Hematopoietic multipotent progenitor cell treated with erythropoietin and hydrocortisone succinate and interleukin-3 and kit ligand, for 4 days (in vitro differentiated cells): ENCODE results near the gene ELOF1.
A peak's percentile ranks its signal among the peaks of the same experiment; 100 is the strongest.
"Not testable (repeated sequence)": the region's sequence is repeated elsewhere in the genome, so short reads cannot be mapped to it uniquely, and the experiment has no call there.

Source experiments
- DNase-seq: peaks from one replicate; pipeline ENCODE4 v3.0.0-alpha.2; 2015

The ELOF1 gene

DNA sequence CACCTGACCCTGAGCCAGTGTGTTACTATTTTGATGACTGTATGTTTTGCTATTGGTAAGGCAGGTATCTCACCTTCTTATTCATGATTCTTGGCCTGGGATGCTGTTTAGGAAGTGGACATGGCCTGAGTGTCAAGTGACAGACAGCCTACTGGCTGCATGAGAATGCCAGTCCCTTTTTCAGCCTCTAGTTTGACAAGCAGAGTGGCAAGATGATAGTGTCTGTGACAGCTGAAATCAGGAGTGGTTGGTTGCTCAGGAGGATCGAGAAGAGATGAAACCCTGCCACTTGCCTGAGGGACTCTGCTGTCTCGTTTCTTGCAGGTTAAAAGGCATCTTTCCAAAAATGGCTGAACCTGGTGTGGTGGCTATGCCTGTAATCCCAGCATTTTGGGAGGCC is 7.1 kb upstream of the ELOF1 start:
- no peak for DNase-seq

DNA sequence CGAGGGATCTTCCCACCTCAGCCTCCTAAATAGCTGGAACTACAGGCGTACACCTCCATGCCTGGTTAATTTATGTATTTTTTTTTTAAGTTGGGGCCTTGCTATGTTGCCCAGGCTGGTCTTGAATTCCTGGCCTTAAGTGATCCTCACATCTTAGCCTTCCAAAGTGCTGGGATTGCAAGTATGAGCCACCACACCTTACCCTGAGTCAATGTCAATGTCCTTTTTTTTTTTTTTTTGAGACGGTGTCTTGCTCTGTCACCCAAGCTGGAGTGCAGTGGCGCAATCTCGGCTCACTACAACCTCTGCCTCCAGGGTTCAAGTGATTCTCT is 6.6 kb upstream of the ELOF1 start:
- not testable (repeated sequence) for DNase-seq

DNA sequence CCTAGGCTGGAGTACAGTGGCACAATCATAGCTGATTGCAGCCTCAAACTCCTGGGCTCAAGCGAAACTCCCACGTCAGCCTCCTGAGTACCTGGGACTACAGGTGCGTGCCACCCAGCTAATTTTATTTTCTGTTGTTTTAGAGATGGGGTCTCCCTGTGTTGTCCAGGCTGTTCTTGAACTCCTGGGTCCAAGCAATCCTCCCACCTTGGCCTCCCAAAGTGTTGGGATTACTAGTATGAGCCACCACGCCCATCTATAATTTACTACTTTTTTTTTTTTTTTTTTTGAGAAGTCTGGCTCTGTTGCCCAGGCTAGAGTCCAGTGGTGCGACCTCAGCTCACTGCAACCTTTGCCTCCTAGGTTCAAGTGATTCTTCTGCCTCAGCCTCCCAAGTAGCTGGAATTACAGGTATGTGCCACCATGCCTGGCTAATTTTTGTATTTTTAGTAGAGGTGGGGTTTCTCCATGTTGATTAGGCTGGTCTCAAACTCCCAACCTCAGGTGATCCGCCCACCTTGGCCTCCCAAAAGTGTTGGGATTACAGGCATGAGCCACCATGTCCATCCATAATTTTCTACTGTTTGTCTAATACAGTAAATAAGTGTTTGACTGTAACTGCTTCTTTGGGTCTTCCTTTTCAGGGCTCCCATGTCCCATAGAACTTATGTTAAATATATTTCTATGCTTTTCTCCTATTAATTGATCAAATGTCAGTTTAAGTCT is 5.2 kb upstream of the ELOF1 start:
- not testable (repeated sequence) for DNase-seq

DNA sequence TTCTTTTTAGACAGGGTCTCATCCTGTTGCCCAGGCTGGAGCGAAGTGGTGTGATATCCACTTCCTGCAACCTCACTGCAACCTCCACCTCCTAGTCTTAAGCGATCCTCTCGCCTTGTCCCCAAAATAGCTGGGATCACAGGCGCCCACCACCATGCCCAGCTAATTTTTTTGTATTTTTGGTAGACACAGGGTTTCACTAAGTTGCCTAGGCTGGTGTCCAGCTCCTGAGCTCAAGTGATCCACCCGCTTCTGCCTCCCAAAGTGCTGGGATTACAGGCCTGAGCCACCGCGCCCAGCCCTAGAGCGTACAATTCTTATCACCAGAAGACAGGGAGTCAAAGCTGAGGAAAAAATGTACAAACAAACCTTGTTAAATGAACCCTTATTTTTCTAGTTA is 4.5 kb upstream of the ELOF1 start:
- peak; percentile 71 for DNase-seq

DNA sequence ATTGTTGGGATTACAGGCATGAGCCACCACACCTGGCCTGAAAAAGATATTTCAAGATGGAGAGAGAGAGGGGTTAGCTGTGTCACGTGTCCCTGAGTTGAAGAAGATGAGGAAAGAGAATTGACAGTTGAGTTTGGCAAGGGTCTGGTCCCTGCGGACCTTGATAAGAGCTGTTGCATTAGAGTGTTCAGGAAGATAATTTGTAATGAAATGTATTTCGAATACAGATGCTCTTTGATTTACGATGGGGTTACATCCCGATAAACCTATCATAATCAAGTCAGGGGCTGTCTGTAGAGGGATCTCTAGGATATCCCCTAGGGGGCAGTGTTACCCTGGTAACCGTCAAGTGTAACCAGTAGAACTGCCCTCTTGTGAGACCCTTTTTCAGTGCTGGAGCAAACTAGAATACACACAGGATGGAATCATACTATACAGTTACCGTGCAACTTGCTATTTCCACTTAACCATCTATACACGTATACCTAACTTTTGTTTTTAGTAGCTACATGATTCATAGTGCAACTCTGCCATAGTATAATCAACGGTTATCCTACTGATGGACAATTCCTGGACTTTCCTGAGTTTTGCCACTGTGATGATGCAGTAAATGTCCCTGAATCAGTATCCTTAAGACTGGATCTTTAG is 1.5 kb upstream of the ELOF1 start:
- DNase-seq: peak; percentile 97

DNA sequence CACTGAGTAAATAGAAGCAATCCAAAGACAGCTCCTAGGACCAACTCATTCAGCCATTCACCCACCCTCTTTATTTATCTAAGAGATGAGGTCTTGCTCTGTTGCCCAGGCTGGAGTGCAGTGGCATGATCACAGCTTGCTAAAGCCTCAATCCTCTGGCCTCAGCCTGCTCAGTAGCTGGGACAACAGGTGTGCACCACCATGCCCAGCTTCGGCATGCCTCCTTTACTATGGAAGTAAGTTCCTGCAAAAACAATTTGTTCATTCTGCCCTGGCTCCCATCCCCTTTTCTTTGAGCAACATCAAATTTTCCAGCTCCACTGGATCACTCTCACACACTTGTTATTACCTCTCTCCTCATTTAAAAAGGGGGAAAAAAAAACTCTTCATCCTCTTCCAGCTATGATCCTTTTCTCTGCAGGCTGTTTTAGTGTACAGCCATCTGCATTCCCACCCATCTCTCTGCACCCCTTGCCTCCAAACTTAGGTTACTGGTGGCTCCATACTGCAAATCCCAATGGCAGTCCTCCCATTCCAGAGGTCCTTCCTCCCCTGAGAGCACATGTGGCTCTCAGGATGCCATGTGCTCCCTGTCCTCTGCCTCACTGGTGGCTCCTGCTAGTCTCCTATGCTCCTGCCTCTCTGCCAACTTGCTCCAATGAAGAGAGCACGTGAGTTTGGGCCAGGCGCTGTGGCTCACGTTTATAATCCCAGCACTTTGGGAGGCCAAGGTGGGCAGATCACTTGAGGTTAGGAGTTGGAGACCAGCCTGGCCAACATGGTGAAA is 2.2 kb downstream of the ELOF1 start:
- DNase-seq: no peak

GRCh38 chr19:11555246-11555645 is 3.8 kb downstream of the ELOF1 start:
- no peak for DNase-seq

DNA sequence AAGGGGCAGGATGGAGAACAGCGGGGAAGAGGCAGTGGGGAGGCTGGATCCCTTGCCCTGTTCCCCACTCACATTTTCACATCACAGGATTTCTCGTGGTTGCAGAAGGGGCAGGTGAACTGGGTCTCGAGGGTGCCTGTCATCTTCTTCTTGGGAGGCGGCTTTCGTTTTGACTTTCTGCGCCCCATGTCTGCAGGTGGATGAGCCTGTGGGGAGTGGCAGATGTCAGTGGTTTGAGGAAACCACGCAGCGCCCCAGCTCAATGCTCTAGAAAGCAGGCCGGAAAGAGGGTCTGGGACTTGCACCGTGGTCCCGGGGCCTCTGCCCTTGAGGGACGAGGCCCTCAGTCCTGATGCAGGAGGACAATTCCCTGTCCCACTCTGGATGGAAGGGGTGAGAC is 4.9 kb downstream of the ELOF1 start:
- no peak for DNase-seq

DNA sequence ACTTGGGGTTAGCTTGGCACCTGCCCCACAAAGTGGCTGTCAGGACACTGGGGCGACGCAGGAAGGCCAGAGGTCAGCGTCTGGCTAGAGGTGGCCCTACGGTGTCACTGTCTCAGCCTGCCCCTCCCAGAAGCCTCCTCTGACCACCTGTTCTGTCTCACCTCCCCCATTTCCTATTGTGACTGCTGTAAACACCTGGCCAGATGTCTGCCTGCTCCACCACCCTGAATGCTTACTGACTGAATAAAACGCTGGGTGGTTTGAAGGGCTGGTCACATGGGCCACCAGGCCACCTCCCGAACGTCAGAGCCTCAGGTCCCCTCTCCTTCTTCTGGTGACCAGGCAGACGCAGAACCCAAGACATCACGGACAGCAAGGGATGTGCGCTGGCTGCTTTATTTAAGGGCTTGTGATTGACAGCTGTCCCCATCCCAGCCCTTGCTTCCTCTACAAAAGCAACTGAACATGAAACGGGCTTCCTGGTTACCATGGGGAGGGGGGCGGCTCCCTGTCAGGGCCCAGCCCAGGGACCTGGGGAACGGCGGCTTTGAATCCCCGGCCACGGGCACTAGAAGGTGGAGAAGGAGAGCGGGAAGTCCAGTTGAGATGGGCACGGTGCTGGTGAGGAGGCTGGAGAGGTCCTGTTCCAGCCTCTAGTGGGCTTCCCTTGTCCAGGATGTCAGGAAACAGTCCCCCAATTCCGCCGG is 6.2 kb downstream of the ELOF1 start:
- DNase-seq: no peak

- no peak for DNase-seq
Measured at GRCh38 chr19:11551603-11552235, 7.3 kb downstream of the ELOF1 start.

GRCh38 chr19:11550265-11550664 is 8.8 kb downstream of the ELOF1 start:
- no peak for DNase-seq

DNA sequence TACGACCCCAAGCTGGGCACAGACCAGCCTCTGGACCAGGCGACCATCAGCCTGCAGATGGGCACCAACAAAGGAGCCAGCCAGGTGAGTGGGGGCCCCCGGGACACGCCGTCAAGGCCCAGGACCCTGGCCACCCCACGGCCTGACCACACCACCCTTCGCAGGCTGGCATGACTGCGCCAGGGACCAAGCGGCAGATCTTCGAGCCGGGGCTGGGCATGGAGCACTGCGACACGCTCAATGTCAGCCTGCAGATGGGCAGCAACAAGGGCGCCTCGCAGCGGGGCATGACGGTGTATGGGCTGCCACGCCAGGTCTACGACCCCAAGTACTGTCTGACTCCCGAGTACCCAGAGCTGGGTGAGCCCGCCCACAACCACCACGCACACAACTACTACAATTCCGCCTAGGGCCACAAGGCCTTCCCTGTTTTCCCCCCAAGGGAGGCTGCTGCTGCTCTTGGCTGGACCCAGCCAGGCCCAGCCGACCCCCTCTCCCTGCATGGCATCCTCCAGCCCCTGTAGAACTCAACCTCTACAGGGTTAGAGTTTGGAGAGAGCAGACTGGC is 9.6 kb downstream of the ELOF1 start:
- no peak for DNase-seq

GRCh38 chr19:11547929-11548700 is 10.9 kb downstream of the ELOF1 start:
- DNase-seq: no peak

DNA sequence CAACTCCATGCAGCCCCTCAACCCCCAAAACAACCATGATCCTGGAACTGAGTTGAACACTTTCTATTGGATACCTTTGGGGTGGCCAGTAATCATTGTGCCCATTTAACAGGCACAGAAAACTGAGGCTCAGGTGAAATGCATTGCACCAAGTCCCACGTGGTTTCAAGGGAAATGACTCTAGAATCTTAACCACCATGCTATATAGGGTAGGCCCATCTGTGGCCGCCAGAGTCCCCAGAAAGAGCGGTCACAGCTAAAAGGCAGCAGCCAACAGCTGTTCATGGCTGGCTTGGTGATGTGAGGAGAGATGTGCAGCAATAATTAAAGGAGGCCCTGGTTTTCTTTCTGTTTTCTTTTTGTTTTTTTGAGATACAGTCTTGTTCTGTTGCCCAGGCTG is 17.8 kb downstream of the ELOF1 start:
- DNase-seq: no peak

DNA sequence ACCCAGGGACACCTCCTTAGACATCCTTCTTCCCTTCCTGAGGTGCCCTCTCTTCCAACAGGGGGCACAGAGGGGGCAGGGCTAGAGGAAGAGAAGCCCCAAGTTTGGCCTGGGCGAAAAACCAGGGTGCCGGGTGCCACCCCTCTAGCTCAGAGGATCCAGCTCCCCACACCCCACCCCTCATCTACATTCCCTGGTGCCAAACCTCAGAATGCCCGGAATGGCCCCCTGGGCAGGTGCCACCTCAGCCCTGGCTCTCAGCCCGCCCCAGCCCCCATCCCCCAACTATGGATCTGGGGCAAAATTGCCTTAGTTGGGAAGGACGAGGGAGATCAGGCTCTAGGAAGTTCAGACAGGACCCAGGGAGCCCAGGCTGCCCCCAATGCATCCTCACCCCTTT is 18.4 kb downstream of the ELOF1 start:
- no peak for DNase-seq

DNA sequence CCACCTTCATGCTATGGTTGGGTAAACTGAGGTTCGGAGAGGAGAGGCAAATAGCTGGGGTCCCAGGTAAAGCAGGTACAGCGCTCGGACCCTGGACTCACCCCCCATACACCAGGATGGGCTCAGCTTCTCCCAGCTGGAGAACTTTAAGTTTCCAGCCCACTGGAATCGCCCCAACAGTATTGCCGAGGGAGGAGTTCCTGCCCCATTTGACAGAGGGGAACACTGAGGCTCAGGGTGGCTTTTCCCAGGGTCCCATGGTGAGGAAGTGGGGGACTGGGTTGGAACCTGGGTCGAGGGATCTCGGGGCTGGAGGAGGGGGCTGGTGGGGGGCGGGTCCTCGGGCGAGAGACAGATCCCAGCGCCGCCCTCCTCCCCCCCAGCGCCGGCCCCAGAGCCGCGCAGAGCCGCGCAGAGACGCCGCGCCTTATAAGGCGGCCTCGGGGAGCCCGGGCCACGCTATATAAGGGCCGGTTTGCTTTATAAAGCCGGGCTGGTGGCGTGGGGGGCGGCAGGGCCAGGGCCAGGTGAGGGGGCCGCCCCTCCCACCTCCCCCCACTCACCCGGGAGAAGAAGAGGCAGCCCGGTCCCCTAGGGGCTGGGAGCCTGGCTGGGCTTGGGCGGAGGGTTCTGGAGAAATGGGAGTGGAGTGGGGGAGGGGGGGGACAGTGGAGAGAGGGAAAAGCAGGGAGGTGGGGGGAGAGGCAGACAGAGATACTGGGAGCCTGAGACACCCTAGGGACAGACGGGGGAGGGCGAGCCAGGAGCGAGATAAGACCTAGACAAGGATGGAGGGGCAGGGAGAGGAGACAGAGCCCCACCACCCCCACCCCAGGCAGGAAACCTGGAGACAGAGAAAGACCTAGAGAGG is 19.3 kb downstream of the ELOF1 start:
- no peak for DNase-seq

- peak; percentile 49 for DNase-seq
Measured at GRCh38 chr19:11538232-11539036, 20.6 kb downstream of the ELOF1 start, which contains the start of gene CNN1. Gene CNN1, plus strand, starts transcription at chr19:11538851. Its CDS starts 77 bp downstream, at chr19:11538928.

DNA sequence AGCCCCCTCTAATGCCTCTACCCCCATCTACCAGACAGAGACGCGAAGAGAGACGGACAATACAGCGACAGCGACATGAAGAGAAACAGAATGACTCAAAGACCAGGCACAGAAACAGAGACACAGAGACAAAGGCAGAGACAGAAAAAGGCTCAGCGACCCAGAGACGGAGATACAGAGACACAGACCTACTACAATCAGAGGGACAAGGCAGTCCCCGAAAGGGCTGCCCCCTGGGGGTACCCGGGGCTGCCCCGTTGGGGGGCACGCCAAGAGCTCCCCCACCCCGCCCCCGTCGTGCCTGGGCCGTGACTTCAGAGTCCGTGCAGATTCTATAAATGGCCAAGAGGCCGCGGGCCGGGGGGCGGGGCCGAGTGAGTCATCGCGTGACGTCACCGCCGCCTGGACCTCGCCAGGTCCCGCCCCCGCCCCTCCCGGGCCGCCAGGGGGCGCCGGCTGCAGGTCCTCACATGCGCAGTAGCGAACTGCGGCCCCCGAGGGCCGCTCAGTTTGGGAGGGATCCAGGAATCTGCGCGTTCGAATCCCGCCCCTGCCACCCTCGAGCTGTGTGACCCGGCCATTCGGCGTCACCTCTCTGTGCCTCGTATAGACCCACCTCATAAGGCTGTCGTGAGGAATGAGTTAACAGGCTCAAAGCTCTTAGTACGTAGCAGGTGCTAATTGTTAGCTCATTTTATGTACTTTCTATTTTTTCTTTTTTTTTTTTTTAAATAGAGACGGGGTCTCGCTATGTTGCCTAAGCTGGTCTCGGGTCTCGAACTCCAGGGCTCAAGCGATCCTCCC is 23.0 kb downstream of the ELOF1 start:
- peak; percentile 93 for DNase-seq

DNA sequence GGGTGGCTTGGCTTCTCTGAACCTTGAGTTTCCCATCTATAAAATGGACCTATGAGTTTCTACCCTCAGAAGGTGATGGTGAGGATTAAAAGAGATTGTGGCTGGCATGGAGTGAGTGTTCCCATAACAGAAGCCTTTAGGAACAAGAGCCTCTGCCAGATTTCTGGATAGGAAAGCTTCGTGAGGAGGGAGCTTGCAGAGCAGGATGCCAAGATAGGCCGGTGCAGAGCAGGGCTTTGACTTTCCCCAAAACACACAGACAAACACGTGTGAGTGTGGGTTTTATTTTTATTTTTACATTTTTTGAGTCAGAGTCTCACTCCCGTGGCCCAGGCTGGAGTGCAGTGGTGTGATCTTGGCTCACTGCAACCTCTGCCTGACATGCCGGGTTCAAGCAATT is 24.1 kb downstream of the ELOF1 start:
- DNase-seq: no peak
